ENCODE data around the gene SPTLC2.

The SPTLC2 gene

DNA sequence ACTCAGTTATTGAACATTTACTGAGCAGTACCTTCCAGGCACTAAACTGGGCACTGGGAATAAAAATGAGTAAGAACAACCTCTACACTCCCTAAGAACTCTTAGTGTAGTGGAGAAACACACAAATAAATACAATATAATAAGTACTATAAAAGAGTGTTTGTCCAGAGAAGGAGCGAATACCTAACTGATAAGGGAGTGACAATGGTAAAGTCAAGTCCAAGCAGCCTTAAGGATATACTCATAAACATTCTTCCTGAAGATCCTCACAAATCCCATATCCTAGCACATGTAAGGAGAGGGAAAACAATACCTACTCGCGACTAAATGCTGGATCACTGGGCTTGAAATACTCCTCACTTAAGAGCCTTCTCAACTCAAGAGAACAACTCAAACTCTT, 32.8 kb downstream of the SPTLC2 start:
- Histone ChIP-seq H3K4me3 (replicated peaks; ENCODE audit: insufficient read depth, low read length) (no peak overlapping the region), H3K27me3 (ENCODE audit: insufficient read depth, poor library complexity, severe bottlenecking) (no peaks in the 10 kb centered on the region), H3K27ac (replicated peaks) (no peak overlapping the region)
- TF ChIP-seq SPI1 (IDR thresholded peaks at IDR 0.05; ENCODE audit: borderline replicate concordance, low read depth) (no peak), GABPA (IDR thresholded peaks at IDR 0.05; ENCODE audit: low read depth) (no peak), POLR2AphosphoS5 (IDR thresholded peaks at IDR 0.05; ENCODE audit: low read depth) (no peak)
- TF ChIP-seq, protein P1, sequence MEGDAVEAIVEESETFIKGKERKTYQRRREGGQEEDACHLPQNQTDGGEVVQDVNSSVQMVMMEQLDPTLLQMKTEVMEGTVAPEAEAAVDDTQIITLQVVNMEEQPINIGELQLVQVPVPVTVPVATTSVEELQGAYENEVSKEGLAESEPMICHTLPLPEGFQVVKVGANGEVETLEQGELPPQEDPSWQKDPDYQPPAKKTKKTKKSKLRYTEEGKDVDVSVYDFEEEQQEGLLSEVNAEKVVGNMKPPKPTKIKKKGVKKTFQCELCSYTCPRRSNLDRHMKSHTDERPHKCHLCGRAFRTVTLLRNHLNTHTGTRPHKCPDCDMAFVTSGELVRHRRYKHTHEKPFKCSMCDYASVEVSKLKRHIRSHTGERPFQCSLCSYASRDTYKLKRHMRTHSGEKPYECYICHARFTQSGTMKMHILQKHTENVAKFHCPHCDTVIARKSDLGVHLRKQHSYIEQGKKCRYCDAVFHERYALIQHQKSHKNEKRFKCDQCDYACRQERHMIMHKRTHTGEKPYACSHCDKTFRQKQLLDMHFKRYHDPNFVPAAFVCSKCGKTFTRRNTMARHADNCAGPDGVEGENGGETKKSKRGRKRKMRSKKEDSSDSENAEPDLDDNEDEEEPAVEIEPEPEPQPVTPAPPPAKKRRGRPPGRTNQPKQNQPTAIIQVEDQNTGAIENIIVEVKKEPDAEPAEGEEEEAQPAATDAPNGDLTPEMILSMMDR (IDR thresholded peaks at IDR 0.05; ENCODE audit: insufficient read depth, low read length), result no peak
- TF ChIP-seq, protein P2, sequence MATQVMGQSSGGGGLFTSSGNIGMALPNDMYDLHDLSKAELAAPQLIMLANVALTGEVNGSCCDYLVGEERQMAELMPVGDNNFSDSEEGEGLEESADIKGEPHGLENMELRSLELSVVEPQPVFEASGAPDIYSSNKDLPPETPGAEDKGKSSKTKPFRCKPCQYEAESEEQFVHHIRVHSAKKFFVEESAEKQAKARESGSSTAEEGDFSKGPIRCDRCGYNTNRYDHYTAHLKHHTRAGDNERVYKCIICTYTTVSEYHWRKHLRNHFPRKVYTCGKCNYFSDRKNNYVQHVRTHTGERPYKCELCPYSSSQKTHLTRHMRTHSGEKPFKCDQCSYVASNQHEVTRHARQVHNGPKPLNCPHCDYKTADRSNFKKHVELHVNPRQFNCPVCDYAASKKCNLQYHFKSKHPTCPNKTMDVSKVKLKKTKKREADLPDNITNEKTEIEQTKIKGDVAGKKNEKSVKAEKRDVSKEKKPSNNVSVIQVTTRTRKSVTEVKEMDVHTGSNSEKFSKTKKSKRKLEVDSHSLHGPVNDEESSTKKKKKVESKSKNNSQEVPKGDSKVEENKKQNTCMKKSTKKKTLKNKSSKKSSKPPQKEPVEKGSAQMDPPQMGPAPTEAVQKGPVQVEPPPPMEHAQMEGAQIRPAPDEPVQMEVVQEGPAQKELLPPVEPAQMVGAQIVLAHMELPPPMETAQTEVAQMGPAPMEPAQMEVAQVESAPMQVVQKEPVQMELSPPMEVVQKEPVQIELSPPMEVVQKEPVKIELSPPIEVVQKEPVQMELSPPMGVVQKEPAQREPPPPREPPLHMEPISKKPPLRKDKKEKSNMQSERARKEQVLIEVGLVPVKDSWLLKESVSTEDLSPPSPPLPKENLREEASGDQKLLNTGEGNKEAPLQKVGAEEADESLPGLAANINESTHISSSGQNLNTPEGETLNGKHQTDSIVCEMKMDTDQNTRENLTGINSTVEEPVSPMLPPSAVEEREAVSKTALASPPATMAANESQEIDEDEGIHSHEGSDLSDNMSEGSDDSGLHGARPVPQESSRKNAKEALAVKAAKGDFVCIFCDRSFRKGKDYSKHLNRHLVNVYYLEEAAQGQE (IDR thresholded peaks at IDR 0.05; ENCODE audit: insufficient replicate concordance, low read depth), result no peak
- no peak for DNase-seq (ENCODE audit: low read depth in 1 of 2, low spot score in 1 of 2)

DNA sequence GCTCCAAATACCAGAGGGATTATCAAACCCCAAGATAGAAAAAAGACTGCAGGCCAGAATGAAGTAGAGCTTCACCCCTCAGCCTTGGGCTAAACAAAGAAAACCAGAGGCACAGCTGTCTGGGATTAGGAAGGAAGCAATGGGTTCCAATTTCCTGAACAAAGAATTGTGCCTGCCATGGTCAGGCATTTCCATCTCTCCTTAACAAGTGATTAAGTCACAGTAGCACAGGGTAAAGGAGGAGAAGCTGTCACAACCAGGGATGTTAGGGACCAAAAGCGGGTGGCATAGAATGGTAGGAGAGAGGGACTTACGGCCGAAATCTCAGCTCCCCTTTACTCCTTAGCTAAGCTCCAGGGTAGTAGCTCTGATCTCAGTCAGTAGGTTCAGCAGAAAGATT, 33.9 kb downstream of the SPTLC2 start:
- H3K4me3 ChIP-seq (replicated peaks; ENCODE audit: insufficient read depth, low read length), result no peak overlapping the region
- no peak for TF ChIP-seq POLR2AphosphoS5 (IDR thresholded peaks at IDR 0.05; ENCODE audit: low read depth)
- no peak for DNase-seq (ENCODE audit: low read depth in 1 of 2, low spot score in 1 of 2)

DNA sequence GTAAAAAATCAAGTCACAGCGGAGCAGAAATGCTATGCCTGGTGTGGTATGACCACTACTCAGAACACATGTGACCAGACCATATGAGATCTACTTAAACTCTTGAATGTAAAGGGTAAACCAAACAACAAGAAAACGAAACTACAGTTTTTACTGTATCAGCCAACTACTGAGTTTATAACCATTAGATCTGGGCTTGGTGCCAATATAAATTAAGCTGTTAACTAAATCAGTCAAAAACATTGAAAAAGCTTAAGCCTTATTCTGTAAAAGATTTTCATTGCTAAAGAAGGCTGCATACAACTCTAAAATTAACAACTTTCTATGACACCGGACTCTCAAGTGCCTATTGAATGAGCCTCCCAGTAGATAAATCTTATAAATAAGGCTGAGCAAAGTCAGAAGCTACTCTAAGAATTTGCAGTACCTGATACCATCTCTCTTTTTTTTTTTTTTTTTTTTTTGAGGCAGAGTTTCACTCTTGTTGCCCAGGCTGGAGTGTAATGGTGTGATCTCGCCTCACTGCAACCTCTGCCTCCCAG, 35.4 kb downstream of the SPTLC2 start:
- DNase-seq (ENCODE audit: low read depth in 1 of 2, low spot score in 1 of 2), result no peak
- no peak overlapping the region for H3K27ac ChIP-seq (replicated peaks)
- H3K27me3 ChIP-seq (ENCODE audit: insufficient read depth, poor library complexity, severe bottlenecking), result no peaks in the 10 kb centered on the region
- H3K4me3 ChIP-seq (replicated peaks; ENCODE audit: insufficient read depth, low read length), result no peak overlapping the region
- TF ChIP-seq POLR2AphosphoS5 (IDR thresholded peaks at IDR 0.05; ENCODE audit: low read depth), result no peak
- TF ChIP-seq, protein P1 (IDR thresholded peaks at IDR 0.05; ENCODE audit: insufficient read depth, low read length), result no peak
- no peak for TF ChIP-seq GABPA (IDR thresholded peaks at IDR 0.05; ENCODE audit: low read depth)

More for the DNA sequence above, 33.9 kb downstream of the SPTLC2 start:
- no peaks in the 10 kb centered on the region for H3K27me3 ChIP-seq (ENCODE audit: insufficient read depth, poor library complexity, severe bottlenecking)
- H3K27ac ChIP-seq (replicated peaks), result no peak overlapping the region

DNA sequence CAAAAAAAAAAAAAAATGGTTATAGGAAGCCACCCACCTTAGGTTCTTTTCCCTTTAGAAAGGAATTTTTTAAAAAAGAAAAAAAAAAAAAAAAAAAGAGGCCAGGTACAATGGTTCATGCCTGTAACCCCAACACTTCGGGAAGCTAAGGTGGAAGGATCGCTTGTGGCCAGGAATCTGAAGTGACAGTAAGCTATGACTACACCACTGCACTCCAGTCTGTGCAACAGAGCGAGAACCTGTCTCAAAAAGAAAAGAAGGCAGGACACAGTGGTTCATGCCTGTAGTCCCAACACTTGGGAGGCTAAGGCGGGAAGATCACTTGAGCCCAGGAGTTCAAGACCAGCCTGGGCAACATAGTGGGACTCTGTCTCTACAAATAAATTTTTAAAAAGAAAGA, 36.0 kb downstream of the SPTLC2 start:
- no peak overlapping the region for H3K4me3 ChIP-seq (replicated peaks; ENCODE audit: insufficient read depth, low read length)
- DNase-seq (ENCODE audit: low read depth in 1 of 2, low spot score in 1 of 2), result no peak
- H3K27ac ChIP-seq (replicated peaks), result no peak overlapping the region
- TF ChIP-seq GABPA (IDR thresholded peaks at IDR 0.05; ENCODE audit: low read depth), result no peak
- TF ChIP-seq, protein P2 (IDR thresholded peaks at IDR 0.05; ENCODE audit: insufficient replicate concordance, low read depth), result no peak
- TF ChIP-seq SPI1 (IDR thresholded peaks at IDR 0.05; ENCODE audit: borderline replicate concordance, low read depth), result no peak
- TF ChIP-seq, protein P1 (IDR thresholded peaks at IDR 0.05; ENCODE audit: insufficient read depth, low read length), result no peak
- no peak for TF ChIP-seq POLR2AphosphoS5 (IDR thresholded peaks at IDR 0.05; ENCODE audit: low read depth)
- no peaks in the 10 kb centered on the region for H3K27me3 ChIP-seq (ENCODE audit: insufficient read depth, poor library complexity, severe bottlenecking)

All from HL-60 (cell line).